Ascending aorta (tissue), 2 donors: ENCODE results near the gene AKR1B1. TPM values are rescaled to one million over a fixed set of nuclear protein-coding genes. Genes with fewer than 3 reads are reported as not detected.

Experiments used
- DNase-seq, 2 donors: peaks; one replicate each; pipeline ENCODE4 v3.0.0-alpha.2; 2019; ENCODE audit warnings: low spot score in 2 of 2
- H3K27ac ChIP-seq, 2 donors: fragments of 200-600 bp; sonication (generic); one replicate each; pipeline ENCODE4 v1.5.1; 2016 to 2017; ENCODE audit warnings: mild to moderate bottlenecking in 1 of 2
- H3K27me3 ChIP-seq: fragments of 200-600 bp; sonication (generic); one replicate; pipeline ENCODE4 v1.5.1; 2017
- H3K36me3 ChIP-seq, 2 donors: fragments of 200-600 bp; sonication (generic); one replicate each; pipeline ENCODE4 v1.5.1; 2016
- H3K4me1 ChIP-seq, 2 donors: fragments of 200-600 bp; sonication (generic); one replicate each; pipeline ENCODE4 v1.5.1; 2016 to 2017; ENCODE audit warnings: mild to moderate bottlenecking in 1 of 2
- H3K4me3 ChIP-seq, 2 donors: fragments of 200-600 bp; sonication (generic); one replicate each; pipeline ENCODE4 v1.5.1; 2016 to 2017; ENCODE audit warnings: mild to moderate bottlenecking in 1 of 2
- H3K9me3 ChIP-seq, 2 donors: fragments of 200-600 bp; sonication (generic); one replicate each; pipeline ENCODE4 v1.5.1; 2016
- intact Hi-C: fragments of 100-400 bp; cut with DNase I; formaldehyde crosslinking; loops from one replicate; pipeline ENCODE4 v1.15.1; 2023
- total RNA-seq: library from RNA; depleted of rRNA; stranded (reverse); fragments of >200 nt; gene quantifications from one replicate; pipeline ENCODE4 v1.1.0, GENCODE V29; 2016
- TF ChIP-seq, protein P1 (sequence below), 3 experiments: fragments of 200-600 bp in 2 of 3; fragments of 450-650 bp in 1 of 3; sonication (generic) in 2 of 3; IDR thresholded peaks; one replicate each; pipeline ENCODE4 v1.5.1; 2016 to 2019; ENCODE audit warnings: antibody characterized with exemption in 3 of 3, mild to moderate bottlenecking in 1 of 3, moderate library complexity in 1 of 3

AKR1B1 gene
- total RNA-seq, 1 donor from 2014 or later = 78.7 TPM

DNA sequence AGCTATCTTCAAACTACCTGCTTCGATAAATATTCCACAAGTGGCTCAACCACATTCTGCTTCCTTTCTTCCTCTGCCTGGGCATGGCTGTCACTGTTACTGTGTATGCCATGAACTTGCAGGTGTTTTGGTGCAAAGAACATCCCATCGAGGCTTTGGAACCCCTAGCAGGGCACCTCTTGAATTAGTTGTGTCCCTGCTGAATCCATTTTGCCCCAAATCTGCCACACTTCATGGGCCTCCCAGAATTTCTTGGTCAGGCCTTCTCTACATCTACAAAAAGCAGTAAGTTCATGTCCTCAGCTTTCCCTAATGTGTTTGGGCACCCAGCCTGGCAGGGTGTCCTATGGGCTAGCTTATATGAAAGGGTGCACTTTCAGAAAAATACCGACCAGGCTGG is 53.6 kb downstream of the AKR1B1 start:
- Histone ChIP-seq H3K4me1 (no peaks in the 10 kb centered on the region), H3K4me3 (no peak overlapping the region), H3K36me3 (no peaks in the 10 kb centered on the region), H3K27ac (no peak overlapping the region), H3K9me3 (no peaks in the 10 kb centered on the region), H3K27me3 (no peaks in the 10 kb centered on the region)
- no peak for DNase-seq
- TF ChIP-seq, protein P1, sequence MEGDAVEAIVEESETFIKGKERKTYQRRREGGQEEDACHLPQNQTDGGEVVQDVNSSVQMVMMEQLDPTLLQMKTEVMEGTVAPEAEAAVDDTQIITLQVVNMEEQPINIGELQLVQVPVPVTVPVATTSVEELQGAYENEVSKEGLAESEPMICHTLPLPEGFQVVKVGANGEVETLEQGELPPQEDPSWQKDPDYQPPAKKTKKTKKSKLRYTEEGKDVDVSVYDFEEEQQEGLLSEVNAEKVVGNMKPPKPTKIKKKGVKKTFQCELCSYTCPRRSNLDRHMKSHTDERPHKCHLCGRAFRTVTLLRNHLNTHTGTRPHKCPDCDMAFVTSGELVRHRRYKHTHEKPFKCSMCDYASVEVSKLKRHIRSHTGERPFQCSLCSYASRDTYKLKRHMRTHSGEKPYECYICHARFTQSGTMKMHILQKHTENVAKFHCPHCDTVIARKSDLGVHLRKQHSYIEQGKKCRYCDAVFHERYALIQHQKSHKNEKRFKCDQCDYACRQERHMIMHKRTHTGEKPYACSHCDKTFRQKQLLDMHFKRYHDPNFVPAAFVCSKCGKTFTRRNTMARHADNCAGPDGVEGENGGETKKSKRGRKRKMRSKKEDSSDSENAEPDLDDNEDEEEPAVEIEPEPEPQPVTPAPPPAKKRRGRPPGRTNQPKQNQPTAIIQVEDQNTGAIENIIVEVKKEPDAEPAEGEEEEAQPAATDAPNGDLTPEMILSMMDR (IDR thresholded peaks at IDR 0.05) = no peak
- intact Hi-C loops = no loop called here

- Histone ChIP-seq H3K4me3 (no peak overlapping the region), H3K36me3 (no peaks in the 10 kb centered on the region), H3K4me1 (no peaks in the 10 kb centered on the region), H3K9me3 (no peaks in the 10 kb centered on the region), H3K27ac (no peak overlapping the region), H3K27me3 (no peaks in the 10 kb centered on the region)
- DNase-seq = no peak
- intact Hi-C loops = no loop called here
- TF ChIP-seq, protein P1 (IDR thresholded peaks at IDR 0.05) = no peak
Measured at GRCh38 chr7:134403062-134403461, 55.8 kb downstream of the AKR1B1 start.

GRCh38 chr7:134400859-134401258 is 58.0 kb downstream of the AKR1B1 start:
- intact Hi-C loops = no loop called here
- H3K4me1 ChIP-seq = no peaks in the 10 kb centered on the region
- H3K9me3 ChIP-seq = no peaks in the 10 kb centered on the region
- H3K27ac ChIP-seq = no peak overlapping the region
- no peak for DNase-seq
- no peaks in the 10 kb centered on the region for H3K36me3 ChIP-seq
- no peaks in the 10 kb centered on the region for H3K27me3 ChIP-seq
- TF ChIP-seq, protein P1 (IDR thresholded peaks at IDR 0.05) = no peak
- H3K4me3 ChIP-seq = no peak overlapping the region

DNA sequence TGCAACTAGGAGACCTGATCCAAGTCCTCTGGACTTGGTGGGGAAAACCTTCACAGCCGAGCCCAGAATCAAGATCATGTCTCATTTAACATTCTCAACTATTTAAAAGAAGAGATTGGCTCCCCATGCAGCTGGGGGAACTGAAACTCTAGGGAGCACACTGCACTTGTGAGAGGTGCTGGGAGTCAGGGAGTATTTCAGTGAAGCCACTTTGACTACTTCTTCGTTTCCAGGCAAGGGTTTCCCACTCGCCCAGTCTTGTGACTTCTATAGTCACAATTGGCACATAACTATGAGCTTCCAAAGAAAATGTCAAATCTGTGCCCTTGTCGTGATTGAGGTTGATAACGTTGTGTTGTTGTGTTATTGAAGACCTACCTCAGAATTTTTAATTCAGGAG is 62.9 kb downstream of the AKR1B1 start:
- H3K9me3 ChIP-seq = no peaks in the 10 kb centered on the region
- intact Hi-C loops = no loop called here
- no peaks in the 10 kb centered on the region for H3K4me1 ChIP-seq
- no peak overlapping the region for H3K4me3 ChIP-seq
- H3K27me3 ChIP-seq = no peaks in the 10 kb centered on the region
- H3K27ac ChIP-seq = no peak overlapping the region
- no peaks in the 10 kb centered on the region for H3K36me3 ChIP-seq
- no peak for DNase-seq
- TF ChIP-seq, protein P1 (IDR thresholded peaks at IDR 0.05) = no peak

- H3K27me3 ChIP-seq = no peaks in the 10 kb centered on the region
- intact Hi-C loops = no loop called here
- TF ChIP-seq, protein P1 (IDR thresholded peaks at IDR 0.05) = no peak
- no peak for DNase-seq
- no peak overlapping the region for H3K4me3 ChIP-seq
- H3K4me1 ChIP-seq = no peaks in the 10 kb centered on the region
- no peaks in the 10 kb centered on the region for H3K9me3 ChIP-seq
- no peaks in the 10 kb centered on the region for H3K36me3 ChIP-seq
- H3K27ac ChIP-seq = no peak overlapping the region
Measured at GRCh38 chr7:134395604-134396003, 63.3 kb downstream of the AKR1B1 start.

GRCh38 chr7:134394056-134394455 is 64.8 kb downstream of the AKR1B1 start:
- H3K27me3 ChIP-seq = no peaks in the 10 kb centered on the region
- no peaks in the 10 kb centered on the region for H3K36me3 ChIP-seq
- no peaks in the 10 kb centered on the region for H3K4me1 ChIP-seq
- no peak overlapping the region for H3K27ac ChIP-seq
- H3K9me3 ChIP-seq = no peaks in the 10 kb centered on the region
- intact Hi-C loops = loop anchor here (1.0 kb wide), 1 partner anchor 10 kb away; no protein-coding TSS in a partner anchor
- DNase-seq = no peak
- TF ChIP-seq, protein P1 (IDR thresholded peaks at IDR 0.05) = no peak
- H3K4me3 ChIP-seq = no peak overlapping the region
